ENCODE measurements around the gene COL5A1.

Gene COL5A1

DNA sequence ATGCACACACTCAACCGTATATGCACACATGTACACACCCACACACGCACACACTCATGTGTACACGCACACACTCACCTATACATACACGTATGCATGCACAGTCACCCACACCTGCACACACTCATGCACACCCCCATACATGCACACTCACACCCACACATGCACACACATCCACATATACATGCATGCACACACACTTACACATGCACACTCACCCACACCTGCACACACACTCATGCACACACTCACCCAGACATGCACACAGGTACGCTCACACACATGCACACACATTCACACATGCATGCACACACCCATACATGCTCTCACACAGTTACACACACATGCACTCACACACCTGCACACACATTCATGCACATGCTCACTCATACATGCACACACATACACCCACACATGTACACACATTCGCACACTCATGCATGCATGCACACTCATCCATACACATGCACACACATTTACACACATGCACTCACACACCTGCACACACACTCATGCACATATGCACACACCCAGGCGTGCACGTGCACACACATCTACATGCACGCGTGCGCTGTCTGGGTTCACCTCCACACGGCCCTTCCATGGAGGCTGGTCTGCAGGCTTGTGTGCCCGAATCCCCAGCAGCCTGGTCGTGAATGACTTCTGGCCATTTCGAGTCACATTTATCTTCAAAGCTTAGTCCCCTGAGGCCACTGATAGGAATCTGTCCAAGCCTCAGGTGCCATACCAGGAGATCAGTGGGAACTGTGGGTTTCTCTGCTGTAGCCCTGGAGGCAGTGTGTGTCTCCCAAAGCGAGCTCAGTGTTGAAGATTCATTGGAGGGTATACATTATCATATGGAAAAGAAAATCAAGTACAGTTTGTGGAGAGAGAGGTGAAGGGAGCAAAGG, 103.0 kb downstream of the COL5A1 start:
- no peak for DNase-seq
- in situ Hi-C loops (cut with MboI; ENCODE audit: low pct_unique_long_range_greater_than_20kb, low sequenced_read_pairs): no loop called here

DNA sequence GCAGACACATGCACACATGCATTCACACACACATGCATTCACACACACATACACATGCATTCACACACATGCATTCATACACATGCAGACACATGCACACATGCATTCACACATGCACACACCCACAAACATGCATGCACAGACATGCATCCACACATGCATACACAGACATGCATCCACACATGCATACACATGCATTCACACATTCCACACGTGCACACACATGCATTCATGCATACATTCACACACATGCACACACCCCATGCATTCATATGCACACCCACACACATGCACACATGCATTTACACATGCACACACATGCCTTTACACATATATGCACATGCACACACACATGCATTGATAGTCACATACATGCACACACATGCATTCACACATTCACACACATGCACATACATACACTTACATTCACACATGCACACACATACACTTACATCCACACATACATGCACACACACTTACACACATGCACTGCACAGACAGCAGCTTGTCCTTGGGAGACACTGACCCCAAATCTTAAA, 106.4 kb downstream of the COL5A1 start:
- in situ Hi-C loops (cut with MboI; ENCODE audit: low pct_unique_long_range_greater_than_20kb, low sequenced_read_pairs): no loop called here
- no peak for DNase-seq

GRCh38 chr9:134748591-134748990, 107.0 kb downstream of the COL5A1 start:
- in situ Hi-C loops (cut with MboI; ENCODE audit: low pct_unique_long_range_greater_than_20kb, low sequenced_read_pairs): no loop called here
- no peak for DNase-seq

GRCh38 chr9:134750450-134751155, 109.0 kb downstream of the COL5A1 start:
- in situ Hi-C loops (cut with MboI; ENCODE audit: low pct_unique_long_range_greater_than_20kb, low sequenced_read_pairs): no loop called here
- no peak for DNase-seq

DNA sequence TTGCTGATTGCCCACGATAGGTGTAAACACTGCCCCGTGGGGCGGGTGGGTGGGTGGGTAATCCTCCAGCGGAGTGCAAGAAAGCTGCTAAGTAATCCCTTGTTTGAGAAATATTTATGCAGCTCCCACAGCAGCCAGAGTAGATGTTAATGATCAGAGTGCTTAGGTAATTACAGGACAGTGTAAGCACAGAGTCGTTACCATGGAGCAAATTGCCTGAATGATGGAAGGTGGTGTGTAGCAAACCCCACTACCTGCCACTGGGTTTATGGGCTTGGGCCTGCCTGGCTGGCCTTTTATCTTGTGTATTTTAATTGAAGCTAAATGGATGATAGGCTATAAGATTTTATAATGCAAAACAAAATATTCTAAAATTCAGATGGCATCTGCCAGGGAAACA, 110.0 kb downstream of the COL5A1 start:
- in situ Hi-C loops (cut with MboI; ENCODE audit: low pct_unique_long_range_greater_than_20kb, low sequenced_read_pairs): no loop called here
- no peak for DNase-seq

DNA sequence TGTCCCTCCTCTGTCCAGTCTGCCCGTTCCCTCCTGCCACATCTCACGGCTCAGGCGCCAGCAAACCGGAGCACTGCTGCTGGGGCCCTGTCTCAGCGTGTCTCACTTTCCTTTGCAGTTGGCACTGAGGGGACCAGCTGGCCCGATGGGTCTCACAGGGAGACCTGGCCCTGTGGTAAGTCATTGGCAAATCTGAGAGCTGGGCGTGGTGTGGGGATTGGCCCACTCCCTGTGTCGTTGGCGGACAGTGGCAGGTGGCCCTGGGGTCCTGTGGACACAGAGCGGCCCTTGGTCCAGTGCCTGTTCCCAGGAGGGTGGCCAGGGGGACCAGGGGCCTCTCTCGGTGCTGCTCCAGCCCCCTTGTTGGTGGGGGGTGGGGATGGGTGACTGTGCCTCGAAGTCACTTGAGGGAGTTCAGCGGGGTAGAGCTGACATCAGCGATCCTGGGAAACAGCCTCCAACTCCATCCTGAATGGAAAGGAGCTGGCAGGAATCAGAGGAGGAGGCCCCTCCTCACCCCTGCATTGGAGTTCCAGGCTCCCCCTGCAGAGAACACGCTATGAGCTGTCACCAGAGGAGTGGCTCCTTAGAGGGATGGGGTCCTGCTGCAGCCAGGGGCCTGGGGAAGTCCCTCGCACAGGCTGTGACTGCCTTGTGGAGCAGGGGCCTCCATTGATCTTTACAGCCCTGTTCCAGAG, 111.0 kb downstream of the COL5A1 start:
- DNase-seq: no peak
- in situ Hi-C loops (cut with MboI; ENCODE audit: low pct_unique_long_range_greater_than_20kb, low sequenced_read_pairs): no loop called here

GRCh38 chr9:134753191-134753590, 111.6 kb downstream of the COL5A1 start:
- in situ Hi-C loops (cut with MboI; ENCODE audit: low pct_unique_long_range_greater_than_20kb, low sequenced_read_pairs): no loop called here
- DNase-seq: no peak

DNA sequence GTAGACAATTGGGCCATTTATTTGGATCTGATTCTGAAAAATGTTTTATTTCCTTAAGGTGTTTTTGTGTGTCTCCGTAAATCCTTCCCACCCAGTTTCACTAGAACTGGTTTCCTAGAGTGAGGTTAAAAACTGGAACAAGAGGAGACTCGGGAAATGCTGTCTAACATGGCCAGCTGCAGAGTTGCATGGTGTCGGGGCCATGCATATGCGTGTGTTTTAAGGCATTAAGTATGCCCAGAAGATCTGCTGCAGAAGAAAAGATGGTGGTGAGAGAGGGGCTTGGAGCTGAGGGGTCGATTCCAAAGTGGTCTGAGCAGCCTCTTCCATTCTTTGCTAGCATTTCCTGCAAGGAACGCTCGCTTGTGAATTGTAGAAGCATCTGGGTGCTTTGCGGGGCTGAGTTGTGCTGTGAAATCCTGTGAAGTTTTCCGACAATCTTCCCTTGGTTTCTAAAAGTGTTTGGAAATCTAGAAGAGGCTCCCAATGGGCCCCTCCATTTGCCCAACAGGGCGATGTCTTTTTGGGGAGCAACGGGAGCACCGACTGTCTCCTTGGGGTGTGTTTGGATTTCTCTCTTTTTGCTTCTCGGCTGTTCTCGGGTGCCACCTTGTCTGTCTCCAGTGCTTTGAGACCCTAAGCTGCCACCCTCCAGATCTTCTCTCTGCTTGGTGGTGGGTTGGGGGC, 113.8 kb downstream of the COL5A1 start:
- in situ Hi-C loops (cut with MboI; ENCODE audit: low pct_unique_long_range_greater_than_20kb, low sequenced_read_pairs): no loop called here
- DNase-seq: no peak

- DNase-seq: no peak
- in situ Hi-C loops (cut with MboI; ENCODE audit: low pct_unique_long_range_greater_than_20kb, low sequenced_read_pairs): no loop called here
Observed at GRCh38 chr9:134756098-134756497, 114.5 kb downstream of the COL5A1 start.

DNA sequence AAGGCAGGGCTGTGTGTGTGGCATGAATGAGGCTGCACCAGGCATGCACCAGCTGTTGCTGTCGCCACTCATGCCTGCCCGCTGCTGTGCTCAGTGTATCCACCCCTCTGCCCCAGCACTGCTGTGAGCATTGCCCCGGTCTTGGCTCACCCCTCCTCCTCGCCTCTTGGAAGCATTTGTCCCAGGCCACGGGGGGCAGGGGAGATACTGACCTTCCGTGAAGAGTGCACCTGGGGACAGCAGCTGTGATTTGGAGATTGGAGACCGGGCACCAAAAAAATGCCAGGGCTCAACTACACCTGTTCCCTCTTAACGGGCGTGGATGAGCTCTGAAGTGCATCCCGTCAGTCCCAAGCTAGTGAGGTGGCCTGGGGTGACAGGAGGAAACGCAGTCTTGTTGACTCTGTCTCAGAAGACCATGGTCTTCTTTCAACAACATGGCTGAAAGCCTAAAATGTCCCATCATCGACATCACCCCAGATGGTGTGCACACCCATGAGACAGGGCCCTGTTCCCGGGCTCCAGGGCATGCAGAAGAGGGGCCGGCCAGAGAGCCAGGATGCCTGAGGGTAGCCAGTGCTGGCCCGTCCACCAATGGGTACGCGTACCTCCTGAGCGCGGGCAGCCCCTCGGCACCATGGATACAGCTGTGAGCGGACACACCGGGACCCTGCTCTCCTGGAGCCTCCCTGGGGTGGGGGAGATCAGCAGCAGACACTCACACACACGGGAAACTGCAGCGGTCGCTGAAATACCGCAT, 115.8 kb downstream of the COL5A1 start:
- DNase-seq: no peak
- in situ Hi-C loops (cut with MboI; ENCODE audit: low pct_unique_long_range_greater_than_20kb, low sequenced_read_pairs): no loop called here

DNA sequence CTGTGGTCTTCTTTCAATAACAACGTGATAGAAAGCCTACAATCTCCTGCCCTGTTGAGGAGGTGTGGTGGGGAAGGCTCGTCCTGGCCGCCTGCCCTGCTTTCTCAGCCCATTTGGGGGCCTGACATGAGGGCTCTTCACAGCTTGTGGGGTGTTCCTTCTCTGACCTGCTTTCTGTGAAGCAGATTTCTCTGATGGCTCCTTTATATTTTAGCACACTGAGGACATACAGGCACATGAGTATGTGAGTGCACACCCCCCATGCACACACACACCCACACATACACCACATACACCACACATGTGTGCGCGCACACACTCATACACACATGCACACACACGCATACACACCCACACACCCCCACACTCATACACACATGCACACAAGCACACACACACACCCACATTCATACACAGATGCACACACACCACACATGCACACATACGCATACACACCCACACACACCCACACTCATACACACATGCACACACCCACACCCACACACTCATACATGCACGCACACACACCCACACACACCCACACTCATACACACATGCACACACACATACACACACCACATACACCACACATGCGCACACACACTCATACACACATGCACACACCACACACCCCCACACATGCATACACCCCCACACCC, 117.5 kb downstream of the COL5A1 start:
- in situ Hi-C loops (cut with MboI; ENCODE audit: low pct_unique_long_range_greater_than_20kb, low sequenced_read_pairs): no loop called here
- DNase-seq: no peak

- no peak for DNase-seq
- in situ Hi-C loops (cut with MboI; ENCODE audit: low pct_unique_long_range_greater_than_20kb, low sequenced_read_pairs): no loop called here
Observed at GRCh38 chr9:134759913-134760312, 118.3 kb downstream of the COL5A1 start.

DNA sequence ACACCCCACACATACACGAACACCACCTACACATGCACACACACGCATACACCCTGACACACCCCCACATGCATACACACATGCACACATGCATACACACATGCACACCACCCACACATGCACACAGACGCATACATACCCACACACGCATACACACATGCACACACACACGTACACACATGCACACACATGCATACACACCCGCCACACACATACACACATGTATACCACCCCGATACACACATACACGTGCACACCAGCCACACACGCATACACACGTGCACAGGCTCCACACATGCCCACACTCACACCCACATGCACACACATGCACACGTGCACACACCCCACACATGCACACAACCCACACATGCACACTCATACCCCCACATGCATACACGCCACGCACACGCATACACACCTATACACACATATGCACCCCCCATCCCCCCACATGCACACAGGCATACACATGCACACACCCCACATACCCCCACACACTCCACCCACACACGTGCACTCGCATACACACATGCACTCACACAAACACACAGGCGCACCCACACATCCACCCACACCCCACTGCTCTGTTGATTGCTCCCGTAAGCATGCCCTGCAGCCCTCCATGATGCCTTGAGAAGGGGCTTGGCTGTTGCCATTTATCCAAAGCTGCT, 119.3 kb downstream of the COL5A1 start:
- in situ Hi-C loops (cut with MboI; ENCODE audit: low pct_unique_long_range_greater_than_20kb, low sequenced_read_pairs): no loop called here

GRCh38 chr9:134764473-134765269, 123.1 kb downstream of the COL5A1 start:
- no peak for DNase-seq
- in situ Hi-C loops (cut with MboI; ENCODE audit: low pct_unique_long_range_greater_than_20kb, low sequenced_read_pairs): no loop called here

More for the DNA sequence above, 119.3 kb downstream of the COL5A1 start:
- no peak for DNase-seq

DNA sequence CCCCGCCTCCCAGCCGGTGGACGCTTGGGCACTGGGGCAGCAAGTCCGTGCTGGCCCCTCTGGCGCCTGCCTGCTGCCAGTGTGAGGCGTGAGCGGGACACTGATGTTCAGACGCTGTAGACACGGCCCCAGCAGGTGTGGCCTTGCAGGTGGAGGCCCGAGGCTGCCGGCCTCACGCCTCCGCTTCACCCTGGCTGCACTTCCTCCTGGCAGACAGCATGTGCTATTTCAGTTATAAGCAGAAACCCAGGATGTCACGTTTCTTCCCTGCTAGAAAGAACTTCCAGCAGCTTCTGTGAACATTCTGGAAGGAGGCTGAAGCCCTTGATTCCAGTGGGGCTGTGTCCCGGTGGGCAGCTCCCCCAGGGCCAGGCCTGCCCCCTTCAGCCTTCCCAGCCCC, 124.2 kb downstream of the COL5A1 start:
- no peak for DNase-seq
- in situ Hi-C loops (cut with MboI; ENCODE audit: low pct_unique_long_range_greater_than_20kb, low sequenced_read_pairs): no loop called here

DNA sequence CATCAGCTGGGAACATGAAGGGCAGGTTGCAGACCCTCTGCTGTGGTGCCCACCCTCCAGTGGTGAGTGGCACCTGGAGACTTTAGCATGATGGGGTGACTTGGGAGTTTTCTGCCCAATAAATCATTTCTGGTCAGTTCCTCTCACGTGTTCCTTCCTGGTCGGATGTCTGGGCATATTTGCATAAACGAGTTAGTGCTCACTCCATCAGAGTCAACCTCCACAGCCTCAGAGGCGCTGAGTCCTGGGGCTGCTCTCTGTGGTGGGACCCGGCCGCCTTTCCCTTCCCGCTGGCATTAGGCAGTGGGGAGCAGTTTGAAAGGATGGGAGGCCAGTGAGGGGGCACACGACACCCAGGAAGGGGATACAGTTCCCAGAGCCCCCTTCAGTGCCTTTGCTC, 125.0 kb downstream of the COL5A1 start:
- DNase-seq: no peak
- in situ Hi-C loops (cut with MboI; ENCODE audit: low pct_unique_long_range_greater_than_20kb, low sequenced_read_pairs): no loop called here

GRCh38 chr9:134768332-134768708, 126.7 kb downstream of the COL5A1 start:
- no peak for DNase-seq
- in situ Hi-C loops (cut with MboI; ENCODE audit: low pct_unique_long_range_greater_than_20kb, low sequenced_read_pairs): no loop called here

Data from KBM-7 (cell line).